T-cell (primary cell): ENCODE results near the gene CRY1. TPM values are rescaled to one million over a fixed set of nuclear protein-coding genes. Genes with fewer than 3 reads are reported as not detected.
A peak's percentile ranks its signal among the peaks of the same experiment; 100 is the strongest.
"Not testable (repeated sequence)": the region's sequence is repeated elsewhere in the genome, so short reads cannot be mapped to it uniquely, and the experiment has no call there.

Source experiments
- ATAC-seq, 4 experiments: fragments of 200-7000 bp in 3 of 4; fragments of 150-1000 bp in 1 of 4; cut with Tn5 transposase; replicated peaks in 1 of 4; 1 replicate in 3 of 4; 2 replicates in 1 of 4; pipeline ENCODE4 v1.10.0; 2021; ENCODE audit warnings: moderate library complexity in 3 of 4, mild to moderate bottlenecking in 2 of 4, moderate number of reproducible peaks in 1 of 4
- CTCF ChIA-PET, 2 donors: fragments of 300-600 bp; sonication (Branson Sonifier 250); formaldehyde crosslinking; loops; one replicate each; lab custom pipeline; 2022; ENCODE audit warnings: antibody characterized with exemption in 2 of 2; lab: Charles Lee
- POLR2A ChIA-PET, 2 donors: fragments of 300-600 bp; sonication (Branson Sonifier 250); formaldehyde crosslinking; loops; one replicate each; lab custom pipeline; 2022; ENCODE audit warnings: antibody characterized with exemption in 2 of 2; lab: Charles Lee
- DNase-seq, 35 experiments: peaks; one replicate each; pipeline versions ENCODE4 v3.0.0 to v3.0.0-alpha.2; 2013 to 2023
- H3K27ac ChIP-seq: one replicate; pipeline ENCODE4 v1.5.1; 2013; ENCODE audit warnings: low read length
- H3K27me3 ChIP-seq, 2 experiments: replicated peaks in 1 of 2; 1 replicate in 1 of 2; 2 replicates in 1 of 2; pipeline versions ENCODE4 v1.6.1 to v1.7.0; 2013; ENCODE audit warnings: low read length in 1 of 2, mixed read lengths in 1 of 2; ENCODE audit not compliant: control insufficient read depth in 2 of 2, insufficient read depth in 2 of 2; ENCODE audit errors: extremely low read depth in 1 of 2
- H3K36me3 ChIP-seq, 2 donors: 1 replicate in 1 of 2; 2 replicates in 1 of 2; pipeline versions ENCODE4 v1.6.1 to v1.7.0; 2013; ENCODE audit warnings: low read length in 1 of 2; ENCODE audit not compliant: control insufficient read depth in 2 of 2, insufficient read depth in 1 of 2; ENCODE audit errors: extremely low read depth in 1 of 2
- H3K4me1 ChIP-seq, 2 experiments: 1 replicate in 1 of 2; 2 replicates in 1 of 2; pipeline versions ENCODE4 v1.6.1 to v1.7.0; 2013; ENCODE audit warnings: low read length in 2 of 2, mixed read lengths in 1 of 2; ENCODE audit not compliant: insufficient read depth in 2 of 2, control insufficient read depth in 1 of 2; ENCODE audit errors: extremely low read depth in 1 of 2
- H3K4me3 ChIP-seq, 2 donors: 1 replicate in 1 of 2; 2 replicates in 1 of 2; pipeline versions ENCODE4 v1.5.1 to v1.7.0; 2013; ENCODE audit warnings: mild to moderate bottlenecking in 2 of 2, low read length in 1 of 2, moderate library complexity in 1 of 2; ENCODE audit not compliant: control insufficient read depth in 1 of 2; ENCODE audit errors: extremely low read depth in 1 of 2
- H3K9me3 ChIP-seq: 2 replicates; pipeline ENCODE4 v1.7.0; 2013
- H3K27ac Mint-ChIP-seq, 2 donors: one replicate each; pipeline ENCODE4 v1.8.0; 2020 to 2021; ENCODE audit warnings: mild to moderate bottlenecking in 2 of 2, mixed read lengths in 2 of 2
- H3K27me3 Mint-ChIP-seq, 2 donors: one replicate each; pipeline ENCODE4 v1.8.0; 2021 to 2022; ENCODE audit warnings: mixed read lengths in 2 of 2
- H3K36me3 Mint-ChIP-seq: one replicate; pipeline ENCODE4 v1.8.0; 2021; ENCODE audit warnings: mixed read lengths
- H3K4me1 Mint-ChIP-seq, 3 donors: one replicate each; pipeline ENCODE4 v1.8.0; 2020 to 2022; ENCODE audit warnings: mixed read lengths in 3 of 3, mild to moderate bottlenecking in 1 of 3
- H3K4me3 Mint-ChIP-seq, 3 donors: one replicate each; pipeline ENCODE4 v1.8.0; 2020 to 2022; ENCODE audit warnings: mild to moderate bottlenecking in 3 of 3, mixed read lengths in 3 of 3, moderate library complexity in 3 of 3
- H3K9me3 Mint-ChIP-seq, 3 donors: one replicate each; pipeline ENCODE4 v1.8.0; 2020 to 2022; ENCODE audit warnings: mixed read lengths in 3 of 3
- WGBS: methylation state at CpG from one replicate; pipeline ENCODE4 v1.1.5; 2013; ENCODE audit warnings: missing lambda C conversion rate; ENCODE audit not compliant: insufficient coverage; 5-methylcytosine and 5-hydroxymethylcytosine counted together
- total RNA-seq, 35 experiments: library from RNA in 6 of 35; stranded (reverse) in 6 of 35; fragments of 120-200 nt in 1 of 35; gene quantifications; one replicate each; pipeline versions ENCODE4 v1.2.1 to v1.2.4 and lab custom pipeline; 2013 to 2026

CRY1 gene
- total RNA-seq, 5 donors from 2014 or later (not counting 1 experiment from before 2014, with no cell fraction given): 31.4 to 58.1 (median 35.9) TPM

- Mint-ChIP-seq H3K36me3 (peaks cover 42% of the 10 kb centered on the region), H3K9me3 (peaks cover 0 to 5% (median 0%) of the 10 kb centered on the region in 3 donors), H3K4me1 (no peaks in the 10 kb centered on the region), H3K4me3 (no peak overlapping the region), H3K27ac (no peak overlapping the region), H3K27me3 (no peaks in the 10 kb centered on the region)
- ChIA-PET POLR2A (interaction anchor here in 1 of 2 donors (0.6 kb wide), 1 partner anchor 54 kb away, joined by 3 read pairs; no protein-coding TSS in a partner anchor), CTCF (interaction anchor here (0.6 to 1.4 kb wide), 3 partner anchors 14 to 613 kb away, joined by 3 to 6 read pairs (median 4); no protein-coding TSS in a partner anchor)
- WGBS: 92% methylated on average over 3 of the region's 6 CpGs
- no peak overlapping the region for H3K27ac ChIP-seq
- H3K36me3 ChIP-seq: peaks cover 5 to 24% of the 10 kb centered on the region in 2 donors
- H3K4me1 ChIP-seq: no peaks in the 10 kb centered on the region
- no peak for DNase-seq
- H3K9me3 ChIP-seq: no peaks in the 10 kb centered on the region
- no peak for ATAC-seq
- no peak overlapping the region for H3K4me3 ChIP-seq
- H3K27me3 ChIP-seq: no peaks in the 10 kb centered on the region
These were observed 93.9 kb downstream of the CRY1 start for GRCh38 chr12:106999446-106999845.

DNA sequence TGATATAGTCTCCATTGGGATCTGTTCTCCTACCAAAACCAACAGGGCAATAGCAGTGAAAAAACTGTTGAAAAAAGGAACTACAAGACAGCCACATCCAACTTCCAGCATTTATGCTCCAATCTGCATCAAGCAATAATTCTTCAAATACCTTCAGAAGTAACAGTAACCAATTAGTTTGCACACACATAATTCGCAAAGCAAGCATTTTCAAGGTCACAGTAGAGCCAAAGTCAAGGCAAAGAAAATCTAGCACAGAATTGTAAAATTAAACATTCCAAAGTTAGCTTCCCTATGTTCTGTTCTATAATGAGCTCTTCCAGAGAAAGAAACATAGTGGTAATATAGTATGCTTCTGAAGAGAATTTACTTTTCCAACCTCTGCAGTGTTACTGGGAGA is 95.4 kb downstream of the CRY1 start:
- H3K27me3 ChIP-seq: no peaks in the 10 kb centered on the region
- DNase-seq (no peak), ATAC-seq (no peak)
- H3K9me3 ChIP-seq: no peaks in the 10 kb centered on the region
- ChIA-PET CTCF (interaction anchor here in 1 of 2 donors (0.6 to 1.1 kb wide), 2 partner anchors 16 to 31 kb away, joined by 3 to 7 read pairs; no protein-coding TSS in a partner anchor), POLR2A (no interaction called here)
- no peak overlapping the region for H3K27ac Mint-ChIP-seq
- WGBS: no CpG with 5 or more reads among the region's 1 CpG
- H3K4me3 ChIP-seq: no peak overlapping the region
- no peak overlapping the region for H3K27ac ChIP-seq
- peaks cover 0 to 5% (median 0%) of the 10 kb centered on the region in 3 donors for H3K9me3 Mint-ChIP-seq
- no peaks in the 10 kb centered on the region for H3K4me1 Mint-ChIP-seq
- peaks cover 5 to 24% of the 10 kb centered on the region in 2 donors for H3K36me3 ChIP-seq
- no peaks in the 10 kb centered on the region for H3K4me1 ChIP-seq
- H3K4me3 Mint-ChIP-seq: no peak overlapping the region
- peaks cover 43% of the 10 kb centered on the region for H3K36me3 Mint-ChIP-seq
- H3K27me3 Mint-ChIP-seq: no peaks in the 10 kb centered on the region

DNA sequence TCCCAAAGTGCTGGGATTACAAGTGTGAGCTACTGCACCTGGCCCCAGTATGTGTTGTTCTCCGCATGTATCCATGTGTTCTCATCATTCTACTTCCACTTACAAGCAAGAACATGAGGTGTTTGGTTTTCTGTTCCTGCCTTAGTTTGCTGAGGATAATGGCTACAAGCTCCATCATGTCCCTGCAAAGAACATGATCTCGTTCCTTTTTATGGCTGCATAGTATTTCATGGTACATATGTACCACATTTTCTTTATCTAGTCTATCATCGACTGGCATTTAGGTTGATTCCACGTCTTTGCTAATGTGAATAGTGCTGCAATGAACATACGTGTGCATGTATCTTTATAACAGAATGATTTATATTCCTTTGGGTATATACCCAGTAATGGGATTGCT is 97.2 kb downstream of the CRY1 start:
- H3K9me3 ChIP-seq, H3K27ac ChIP-seq, ATAC-seq, H3K4me1 ChIP-seq, H3K4me3 Mint-ChIP-seq, H3K27ac Mint-ChIP-seq, H3K4me3 ChIP-seq, H3K27me3 Mint-ChIP-seq, H3K27me3 ChIP-seq, H3K4me1 Mint-ChIP-seq, H3K9me3 Mint-ChIP-seq, DNase-seq: not testable (repeated sequence)
- POLR2A ChIA-PET: interaction anchor here in 1 of 2 donors (1.2 kb wide), 1 partner anchor 9 kb away, joined by 3 read pairs; the partner anchor contains the start of gene MTERF2
- CTCF ChIA-PET: interaction anchor here in 1 of 2 donors (0.9 kb wide), 1 partner anchor 109 kb away, joined by 3 read pairs; no protein-coding TSS in a partner anchor
- no CpG with 5 or more reads among the region's 5 CpGs for WGBS
- H3K36me3 Mint-ChIP-seq: peaks cover 34% of the 10 kb centered on the region
- H3K36me3 ChIP-seq: peaks cover 5 to 18% of the 10 kb centered on the region in 2 donors

- Histone ChIP-seq H3K9me3 (no peaks in the 10 kb centered on the region), H3K4me1 (no peaks in the 10 kb centered on the region), H3K27me3 (no peaks in the 10 kb centered on the region), H3K4me3 (no peak overlapping the region), H3K36me3 (peaks cover 5 to 14% of the 10 kb centered on the region in 2 donors), H3K27ac (no peak overlapping the region)
- H3K9me3 Mint-ChIP-seq: peaks cover 0 to 5% (median 0%) of the 10 kb centered on the region in 3 donors
- WGBS: no CpG with 5 or more reads among the region's 2 CpGs
- ChIA-PET POLR2A (interaction anchor here in 1 of 2 donors (0.6 kb wide), 1 partner anchor 11 kb away, joined by 3 read pairs; no protein-coding TSS in a partner anchor), CTCF (interaction anchor here in 1 of 2 donors (0.6 kb wide), 2 partner anchors 86 to 243 kb away, joined by 3 read pairs; no protein-coding TSS in a partner anchor)
- H3K27me3 Mint-ChIP-seq: no peaks in the 10 kb centered on the region
- peaks cover 29% of the 10 kb centered on the region for H3K36me3 Mint-ChIP-seq
- DNase-seq: no peak
- H3K4me3 Mint-ChIP-seq: no peak overlapping the region
- H3K27ac Mint-ChIP-seq: no peak overlapping the region
- H3K4me1 Mint-ChIP-seq: no peaks in the 10 kb centered on the region
- ATAC-seq: no peak
These were observed 98.6 kb downstream of the CRY1 start for GRCh38 chr12:106994579-106995220.

GRCh38 chr12:106987846-106988245 is 105.5 kb downstream of the CRY1 start:
- ATAC-seq (no peak), DNase-seq (no peak)
- peak overlapping the region; percentile 92 to 96 (median 95) for H3K4me3 Mint-ChIP-seq
- H3K27me3 ChIP-seq: no peaks in the 10 kb centered on the region
- ChIA-PET POLR2A (interaction anchor here (0.9 to 1.6 kb wide), 3 partner anchors 8 to 32 kb away, joined by 3 to 6 read pairs (median 4); partner anchors contain the start of gene TMEM263 (in 1 of the 2)), CTCF (interaction anchor here in 1 of 2 donors (1.1 kb wide), 1 partner anchor 32 kb away, joined by 4 read pairs; the partner anchor contains the start of gene TMEM263)
- peaks cover 3 to 17% of the 10 kb centered on the region in 2 experiments for H3K4me1 ChIP-seq
- no peak overlapping the region for H3K4me3 ChIP-seq
- H3K27ac Mint-ChIP-seq: peak overlapping the region in 1 of 2 donors; percentile 22
- 96% methylated on average over 4 of the region's 6 CpGs for WGBS
- H3K36me3 ChIP-seq: no peaks in the 10 kb centered on the region
- peaks cover 40 to 46% (median 45%) of the 10 kb centered on the region in 3 donors for H3K4me1 Mint-ChIP-seq
- no peaks in the 10 kb centered on the region for H3K27me3 Mint-ChIP-seq
- H3K36me3 Mint-ChIP-seq: peaks cover 22% of the 10 kb centered on the region
- no peak overlapping the region for H3K27ac ChIP-seq
- peaks cover 0 to 5% (median 0%) of the 10 kb centered on the region in 3 donors for H3K9me3 Mint-ChIP-seq
- no peaks in the 10 kb centered on the region for H3K9me3 ChIP-seq
